Measurements from ENCODE around the gene RAB6B.

RAB6B gene

GRCh38 chr3:133851266-133851906, 44.3 kb downstream of the RAB6B start:
- H3K4me3 ChIP-seq (ENCODE audit: control insufficient read depth, low read depth, low read length): no peak overlapping the region
- no peak for DNase-seq (ENCODE audit: low read depth)
- no peak for TF ChIP-seq CTCF (IDR thresholded peaks at IDR 0.05; ENCODE audit: control insufficient read depth, insufficient read depth, low read depth, low read length, missing control alignments)

GRCh38 chr3:133850034-133850433, 45.6 kb downstream of the RAB6B start:
- DNase-seq (ENCODE audit: low read depth): no peak
- H3K4me3 ChIP-seq (ENCODE audit: control insufficient read depth, low read depth, low read length): no peak overlapping the region
- TF ChIP-seq CTCF (IDR thresholded peaks at IDR 0.05; ENCODE audit: control insufficient read depth, insufficient read depth, low read depth, low read length, missing control alignments): no peak

- no peak for TF ChIP-seq CTCF (IDR thresholded peaks at IDR 0.05; ENCODE audit: control insufficient read depth, insufficient read depth, low read depth, low read length, missing control alignments)
- no peak overlapping the region for H3K4me3 ChIP-seq (ENCODE audit: control insufficient read depth, low read depth, low read length)
- DNase-seq (ENCODE audit: low read depth): no peak
Measured at GRCh38 chr3:133849346-133849745, 46.3 kb downstream of the RAB6B start.

GRCh38 chr3:133845127-133845526, 50.6 kb downstream of the RAB6B start:
- DNase-seq (ENCODE audit: low read depth): no peak

GRCh38 chr3:133843634-133844033, 52.0 kb downstream of the RAB6B start:
- H3K4me3 ChIP-seq (ENCODE audit: control insufficient read depth, low read depth, low read length): no peak overlapping the region
- DNase-seq (ENCODE audit: low read depth): no peak
- no peak for TF ChIP-seq CTCF (IDR thresholded peaks at IDR 0.05; ENCODE audit: control insufficient read depth, insufficient read depth, low read depth, low read length, missing control alignments)

More at GRCh38 chr3:133845127-133845526, 50.6 kb downstream of the RAB6B start:
- H3K4me3 ChIP-seq (ENCODE audit: control insufficient read depth, low read depth, low read length): no peak overlapping the region
- TF ChIP-seq CTCF (IDR thresholded peaks at IDR 0.05; ENCODE audit: control insufficient read depth, insufficient read depth, low read depth, low read length, missing control alignments): no peak

GRCh38 chr3:133842158-133842557, 53.5 kb downstream of the RAB6B start:
- TF ChIP-seq CTCF (IDR thresholded peaks at IDR 0.05; ENCODE audit: control insufficient read depth, insufficient read depth, low read depth, low read length, missing control alignments): no peak
- no peak overlapping the region for H3K4me3 ChIP-seq (ENCODE audit: control insufficient read depth, low read depth, low read length)
- DNase-seq (ENCODE audit: low read depth): no peak

All from AG09309 (cell line).